Fibroblast of peridontal ligament (primary cell): Measurements from ENCODE around the gene MRPL14.

Source experiments
- DNase-seq: peaks from one replicate; pipeline ENCODE4 v3.0.0-alpha.2; 2010; ENCODE audit errors: extremely low read depth

MRPL14 gene

DNA sequence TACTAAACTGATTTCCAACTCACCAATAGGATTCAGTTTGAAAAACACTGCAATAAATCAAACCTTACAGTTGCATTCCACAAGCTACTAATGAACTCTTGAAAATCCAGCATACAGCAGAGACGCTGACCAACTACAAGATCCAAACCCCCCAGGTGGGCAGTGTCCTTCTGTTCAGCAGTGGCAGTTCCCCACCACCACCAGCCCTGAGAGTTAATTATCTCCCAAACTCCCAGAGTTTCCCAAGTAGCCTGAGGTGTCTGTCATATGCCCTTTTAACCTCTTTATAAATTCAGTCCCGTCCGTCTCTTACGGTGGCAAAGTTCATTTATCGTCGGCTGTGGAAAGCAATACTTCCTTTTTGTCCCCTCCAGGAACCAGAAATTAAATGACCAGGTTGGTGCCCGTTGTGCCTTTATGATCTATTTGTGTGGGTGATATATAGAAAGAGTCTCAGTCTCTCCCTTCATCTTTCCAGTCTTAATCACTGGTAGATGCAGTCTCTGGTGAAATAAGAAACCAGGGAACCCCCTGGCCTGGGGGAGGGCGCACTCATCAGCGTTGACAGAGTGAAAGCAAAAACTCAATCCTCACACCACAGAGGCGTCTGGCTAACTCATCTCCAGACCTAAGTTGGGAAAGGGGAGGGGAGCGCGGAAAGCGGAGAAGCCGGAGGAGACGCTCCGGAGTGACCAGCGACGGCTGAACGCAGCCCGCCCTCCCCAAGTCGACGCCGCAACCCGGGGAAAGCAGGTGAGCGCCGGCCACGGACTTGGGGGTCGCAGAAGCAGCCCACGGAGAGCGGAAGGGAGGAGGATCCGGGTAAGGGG, 717 bp downstream of the MRPL14 start:
- DNase-seq: peak; percentile 71

DNA sequence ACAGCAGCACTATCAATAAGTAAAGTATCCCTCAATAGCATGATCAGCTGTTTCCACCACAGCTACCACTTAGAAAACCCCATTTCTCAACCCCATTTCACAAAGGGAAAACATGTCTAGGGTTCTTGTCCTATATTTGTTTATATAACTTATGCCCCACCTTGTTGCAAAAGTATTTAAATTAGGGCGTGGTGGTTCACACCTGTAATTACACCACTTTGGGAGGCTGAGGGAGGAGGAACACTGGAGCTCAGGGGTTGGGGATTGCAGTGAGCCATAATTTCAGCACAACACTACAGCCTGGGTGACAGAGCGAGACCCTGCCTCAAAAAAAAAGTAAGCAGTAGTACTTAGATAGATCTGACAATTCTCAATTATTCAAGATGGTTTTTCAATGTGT, 3.7 kb downstream of the MRPL14 start:
- no peak for DNase-seq

DNA sequence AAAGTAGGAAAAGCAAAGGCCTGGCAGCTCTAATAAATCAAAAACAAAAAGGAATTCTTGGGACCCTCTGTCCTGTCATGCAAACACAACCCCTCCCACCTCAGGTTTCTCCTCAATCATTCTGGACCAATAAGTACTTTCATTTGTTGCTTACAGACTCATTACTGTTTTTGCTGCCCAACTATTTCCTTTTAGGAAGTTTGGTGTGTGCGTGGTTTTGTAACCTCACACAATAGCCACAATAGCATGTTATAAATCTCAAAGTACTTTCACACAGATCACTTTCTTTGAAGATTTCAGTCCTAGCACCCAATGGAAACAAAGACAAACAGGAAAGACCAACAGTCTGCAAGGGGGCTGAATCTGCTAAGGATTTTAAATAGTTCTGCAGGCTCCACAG, 4.5 kb downstream of the MRPL14 start:
- peak; percentile 37 for DNase-seq

DNA sequence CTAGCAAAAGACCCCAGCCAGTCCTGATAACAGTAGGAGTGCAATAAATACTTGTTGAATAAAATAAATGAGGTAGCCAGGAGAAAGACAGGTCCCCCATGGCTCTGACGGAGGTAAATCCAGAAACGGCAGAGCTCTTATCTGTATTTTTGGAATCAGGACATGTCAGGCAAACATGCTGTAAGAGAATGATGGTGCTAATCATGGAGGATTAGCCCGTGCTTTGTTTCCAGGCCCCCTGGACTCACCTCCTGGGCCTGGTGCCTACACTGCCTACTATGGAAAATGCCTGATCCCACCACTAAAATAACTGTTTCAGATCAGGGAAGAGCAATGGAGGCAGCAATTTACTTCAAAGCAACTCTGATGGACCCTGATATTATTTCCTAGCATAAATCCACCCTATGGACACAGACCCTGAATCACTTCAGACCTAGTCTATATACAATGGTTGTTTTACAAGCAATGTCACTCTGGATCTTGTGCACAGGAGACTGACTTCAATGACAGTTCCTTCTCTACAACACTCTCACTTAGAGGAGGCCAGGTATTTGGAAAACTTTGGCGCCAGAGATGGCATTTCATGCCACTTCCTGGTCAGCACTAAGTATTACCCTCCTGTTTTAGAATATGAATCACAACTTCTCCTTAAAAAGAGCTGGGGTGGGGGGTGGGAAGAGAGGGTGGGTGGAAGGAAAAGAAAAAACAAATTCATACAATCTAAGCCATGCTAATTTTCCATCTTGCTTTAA, 6.4 kb downstream of the MRPL14 start:
- no peak for DNase-seq

DNA sequence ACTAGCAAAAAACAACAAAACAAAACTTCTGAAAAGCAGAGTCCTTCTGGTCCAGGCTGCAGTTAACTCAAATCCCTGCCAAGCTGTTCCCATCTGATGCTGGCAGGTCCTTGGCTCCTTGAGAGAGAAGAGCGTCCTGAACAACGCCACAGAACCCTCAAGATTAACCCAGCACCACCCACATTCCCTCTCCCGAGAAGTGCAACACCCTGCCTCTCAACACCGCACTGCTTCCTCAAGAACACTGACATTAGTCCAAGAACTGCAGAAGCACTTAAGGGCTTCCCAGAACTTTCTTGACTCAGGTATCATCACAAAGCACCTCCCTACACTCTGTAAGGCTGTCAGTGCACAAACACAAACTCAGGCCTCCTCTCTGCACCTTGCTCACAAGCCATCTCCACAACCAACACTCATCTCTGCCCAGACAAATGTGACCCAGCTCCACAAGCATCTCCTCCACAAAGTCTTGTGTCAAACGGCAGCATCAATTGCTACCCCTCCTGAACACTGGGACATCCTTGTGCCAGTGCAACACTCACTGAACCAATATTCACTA, 7.5 kb downstream of the MRPL14 start:
- DNase-seq: no peak

DNA sequence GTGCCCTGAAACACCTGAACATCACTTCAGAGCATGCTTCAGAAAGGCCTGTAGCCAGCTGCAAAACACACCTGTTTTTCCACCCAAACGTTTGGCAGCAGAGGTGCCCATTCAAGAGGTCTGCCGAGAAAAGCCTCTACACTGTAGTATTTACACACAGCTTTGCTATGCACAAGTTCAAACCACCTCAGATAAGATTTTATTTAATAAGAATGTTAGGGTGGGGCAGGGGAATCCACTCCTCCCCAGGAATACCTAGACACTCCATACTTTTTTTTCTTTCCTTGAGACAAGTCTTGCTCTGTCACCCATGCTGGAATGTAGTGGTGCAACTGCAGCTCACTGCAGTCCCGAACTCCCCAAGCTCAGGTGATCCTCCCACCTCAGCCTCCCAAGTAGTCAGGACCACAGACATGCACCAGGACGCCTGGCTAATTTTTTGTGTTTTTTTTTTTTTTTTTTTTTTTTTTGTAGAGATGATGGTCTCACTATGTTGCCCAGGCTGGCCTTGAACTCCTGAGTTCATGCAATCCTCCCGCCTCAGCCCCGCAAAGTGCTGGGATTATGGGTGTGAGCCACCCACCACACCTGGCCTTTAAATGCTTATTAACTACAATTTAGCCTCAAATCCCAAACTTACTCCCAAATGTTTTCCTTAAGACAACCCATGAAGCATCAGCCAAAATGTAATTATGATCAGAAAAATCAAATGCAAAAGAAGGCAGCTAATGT, 9.7 kb downstream of the MRPL14 start:
- DNase-seq: no peak

DNA sequence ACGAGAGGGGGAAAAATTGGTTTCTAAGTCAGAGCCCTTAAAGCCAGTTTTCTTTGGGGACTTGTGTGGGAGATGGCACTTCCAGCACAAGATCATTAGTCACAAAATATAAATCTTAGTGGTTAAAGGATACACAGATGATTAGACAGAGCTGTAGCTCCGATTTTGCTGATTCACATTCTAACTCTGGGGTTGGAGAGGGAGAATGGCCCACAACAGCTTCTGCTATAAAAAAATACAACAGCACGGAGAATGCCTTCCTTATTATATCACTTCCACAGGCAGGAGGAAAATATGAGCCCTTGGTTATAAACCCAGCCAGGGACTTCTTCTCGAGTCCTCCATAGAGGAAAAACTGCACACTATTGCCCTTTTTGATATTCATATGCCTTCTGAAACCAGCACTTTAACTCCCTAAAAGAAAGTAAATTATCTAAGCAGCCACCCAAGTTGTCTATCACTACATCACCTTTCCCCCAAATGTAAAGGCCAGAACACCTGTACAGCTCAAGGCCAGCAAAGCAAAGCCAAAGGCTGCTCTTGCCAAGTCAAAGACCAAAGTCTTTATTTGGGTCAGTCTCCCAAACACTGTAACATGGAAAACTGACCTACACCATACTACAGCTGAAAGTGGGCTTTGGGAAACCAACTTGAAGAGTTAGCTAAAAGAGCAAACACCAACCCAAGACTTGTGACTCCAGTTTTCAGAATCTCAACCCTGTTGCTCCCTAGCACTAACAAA, 10.4 kb downstream of the MRPL14 start:
- DNase-seq: peak; percentile 89

DNA sequence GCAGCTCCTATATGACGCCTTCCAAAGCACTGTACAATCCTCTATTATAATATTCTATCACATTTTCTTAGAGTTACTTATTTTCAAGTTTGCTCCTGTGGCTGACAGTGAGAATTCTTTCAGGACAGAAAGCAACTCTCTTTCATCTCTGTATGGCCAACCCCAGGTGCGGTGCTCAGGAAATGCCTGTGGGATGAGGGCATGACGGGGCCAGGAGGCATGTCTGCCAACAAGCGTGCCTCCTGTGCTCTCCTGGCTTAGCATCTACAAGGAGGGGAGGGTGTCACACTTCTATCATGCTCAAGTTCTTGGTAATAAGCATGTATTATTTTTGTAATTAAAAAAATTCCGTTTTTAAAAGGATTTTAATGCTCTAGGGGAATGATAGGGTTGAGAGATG, 11.4 kb downstream of the MRPL14 start:
- DNase-seq: no peak

DNA sequence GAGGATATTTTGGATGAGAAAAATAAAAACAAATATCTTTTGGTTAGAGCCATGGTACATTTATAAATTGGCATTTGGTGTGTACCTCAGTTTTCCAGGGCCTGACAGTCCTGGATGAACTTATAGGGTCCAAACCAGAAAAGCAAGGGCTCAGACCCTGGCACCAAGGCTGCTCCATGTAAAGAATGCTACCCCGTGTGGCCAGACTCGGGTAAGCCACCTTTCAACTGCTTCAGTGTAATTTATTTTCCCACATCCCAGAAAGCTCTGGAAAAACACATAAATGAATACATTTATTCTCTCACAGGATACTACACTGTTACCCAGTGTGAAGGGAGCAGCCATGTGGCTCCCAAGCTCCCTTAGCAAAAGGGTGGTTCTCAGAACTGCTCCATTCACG, 13.8 kb downstream of the MRPL14 start:
- DNase-seq: no peak

DNA sequence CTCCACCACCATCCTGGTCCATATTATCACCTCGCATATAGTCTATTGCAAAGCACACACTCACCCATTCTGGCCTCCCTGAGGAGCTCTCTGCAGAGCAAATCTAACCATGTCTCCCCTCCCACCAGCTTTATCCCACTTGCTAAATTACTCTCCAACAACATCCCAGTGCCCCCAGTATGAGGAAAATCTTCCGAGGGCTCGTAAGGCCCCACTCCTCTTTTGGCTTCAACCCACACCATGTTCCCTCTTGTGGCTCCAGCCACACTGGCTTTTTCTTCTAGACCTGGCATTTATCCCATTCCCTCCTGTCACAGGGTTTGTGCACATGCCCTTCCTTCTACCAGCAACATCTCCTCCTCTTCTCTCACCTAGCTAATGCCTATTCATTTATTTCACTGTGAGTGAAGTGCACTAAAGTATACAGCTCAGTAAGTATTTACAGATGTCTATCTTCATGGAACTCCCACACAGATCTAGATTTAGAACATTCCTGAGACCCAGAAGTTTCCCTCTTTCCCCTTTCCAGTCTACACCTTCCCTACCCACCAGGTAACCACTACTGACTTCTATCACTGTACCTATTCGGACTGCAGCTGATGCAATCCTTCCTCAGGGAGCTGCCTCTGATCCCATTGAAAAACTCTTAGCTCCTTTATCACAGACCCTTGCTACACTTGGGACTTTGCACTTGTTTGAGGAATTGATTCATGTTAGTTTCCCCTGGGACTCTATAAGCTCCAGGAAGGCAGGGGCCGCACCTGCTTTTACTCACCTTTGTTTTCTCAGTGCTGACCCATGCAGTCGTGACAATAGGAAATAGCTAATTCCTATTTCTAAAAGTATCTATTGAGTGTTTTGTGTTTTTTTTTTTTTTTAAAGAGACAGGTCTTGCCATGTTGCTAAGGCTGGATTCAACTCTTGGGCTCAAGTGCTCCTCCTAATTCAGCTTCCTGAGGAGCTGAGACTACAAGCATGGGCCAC, 15.5 kb downstream of the MRPL14 start:
- DNase-seq: no peak

DNA sequence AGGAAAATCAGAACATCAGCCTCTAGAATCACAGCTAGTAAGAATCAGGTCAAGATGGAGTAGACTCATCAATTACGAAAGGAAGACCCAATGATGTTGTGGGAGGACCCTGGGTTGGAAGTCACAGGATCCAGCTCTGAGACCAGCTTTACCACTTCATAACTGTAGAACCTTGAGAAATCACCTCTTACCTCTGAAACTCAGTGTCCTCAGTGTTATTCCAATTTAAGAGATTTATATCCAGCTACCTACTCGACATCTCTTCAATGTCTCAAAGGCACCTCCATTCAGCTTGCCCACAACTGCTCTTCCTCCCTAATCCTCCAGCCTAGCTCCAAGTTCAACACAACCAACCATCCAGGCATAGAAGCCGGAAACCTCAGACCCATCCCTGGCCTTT, 16.3 kb downstream of the MRPL14 start:
- no peak for DNase-seq

DNA sequence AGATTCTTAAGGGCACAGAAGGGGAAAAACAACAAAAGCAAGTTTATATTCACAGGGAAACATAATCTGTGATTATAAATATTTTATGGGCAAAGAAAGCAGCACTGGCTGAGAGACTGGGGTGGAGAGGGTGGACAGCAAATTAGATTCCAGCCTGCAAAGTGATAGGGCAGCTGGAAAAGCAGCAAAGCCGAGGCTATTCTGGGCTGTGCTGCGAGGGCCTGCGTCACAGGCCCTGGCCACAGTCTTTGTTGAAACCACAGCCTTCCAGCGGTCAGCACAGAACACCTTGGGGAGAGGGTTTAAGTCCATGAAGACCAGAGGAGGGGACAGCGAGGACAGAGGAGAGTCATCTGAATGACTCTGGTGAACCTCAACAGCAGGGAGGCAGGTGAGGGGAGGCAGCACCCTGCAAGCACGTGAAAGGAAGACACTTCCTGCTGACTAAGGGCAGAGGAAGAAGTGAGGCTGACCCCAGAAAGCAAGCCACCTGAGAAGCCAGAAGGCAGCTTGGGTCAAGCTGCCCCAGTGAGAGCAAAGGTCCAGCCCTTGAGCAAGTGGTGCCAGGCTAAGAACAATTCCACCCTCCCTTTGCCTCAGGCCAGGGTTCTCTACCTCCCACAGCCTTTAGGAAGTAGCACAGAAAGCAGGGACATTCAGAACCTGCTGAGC, 17.1 kb downstream of the MRPL14 start:
- DNase-seq: no peak

DNA sequence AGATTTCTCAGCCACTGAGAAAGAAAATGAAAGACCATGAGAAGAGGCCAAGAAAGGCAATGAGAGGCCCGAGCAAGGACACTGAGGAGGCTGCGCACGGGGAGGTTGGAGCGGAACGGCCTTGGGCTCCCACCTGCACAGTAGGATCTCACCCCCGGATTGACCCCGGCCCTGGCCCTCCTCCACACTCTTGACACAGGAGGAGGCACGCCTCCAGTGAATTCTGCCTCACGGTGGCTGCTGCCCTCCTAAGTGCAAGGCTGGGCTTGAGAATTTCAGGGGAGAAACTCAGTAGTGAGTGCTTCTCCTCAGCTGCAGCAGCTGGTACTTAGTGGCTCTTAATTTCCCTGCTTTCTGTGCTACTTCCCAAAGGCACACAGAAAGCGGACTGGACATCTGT, 18.0 kb downstream of the MRPL14 start:
- no peak for DNase-seq

DNA sequence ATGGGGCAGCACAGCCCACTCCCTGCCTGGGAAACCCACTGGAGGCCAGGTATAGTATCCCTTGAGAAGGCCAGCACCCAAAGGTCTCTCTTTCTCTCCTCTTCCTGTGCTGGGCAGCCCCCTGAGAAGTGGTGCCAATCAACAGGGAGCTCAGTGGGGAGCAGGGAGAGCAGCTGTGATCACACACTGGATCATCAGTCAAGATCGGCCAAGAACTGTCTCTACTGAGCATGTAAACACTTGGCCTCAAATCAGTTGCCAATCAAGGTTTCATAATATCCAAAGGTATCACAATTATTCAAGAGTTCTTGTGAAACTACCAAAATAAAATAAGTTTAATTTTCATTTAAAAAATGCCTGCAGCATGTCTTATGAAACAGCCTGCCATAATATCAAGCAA, 18.8 kb downstream of the MRPL14 start:
- DNase-seq: no peak

DNA sequence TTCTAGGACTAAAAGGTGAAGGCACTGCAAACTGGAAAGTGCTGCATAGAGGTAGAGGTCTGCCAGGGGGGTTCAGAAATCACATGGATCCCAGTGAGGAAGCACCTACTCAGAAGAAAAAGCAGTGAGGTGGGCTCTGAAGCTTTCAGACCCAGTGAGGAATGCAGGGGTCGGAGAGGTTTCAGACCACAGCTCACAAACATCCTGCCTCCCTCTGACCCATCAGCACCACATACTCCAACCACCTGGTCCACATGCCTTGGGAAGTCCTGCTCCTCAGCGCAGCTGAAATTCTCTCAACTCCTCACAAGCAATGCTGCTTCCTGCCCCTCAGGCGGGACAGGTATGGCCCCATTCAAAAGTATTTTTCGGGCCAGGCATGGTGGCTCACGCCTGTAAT, 20.2 kb downstream of the MRPL14 start:
- DNase-seq: no peak

DNA sequence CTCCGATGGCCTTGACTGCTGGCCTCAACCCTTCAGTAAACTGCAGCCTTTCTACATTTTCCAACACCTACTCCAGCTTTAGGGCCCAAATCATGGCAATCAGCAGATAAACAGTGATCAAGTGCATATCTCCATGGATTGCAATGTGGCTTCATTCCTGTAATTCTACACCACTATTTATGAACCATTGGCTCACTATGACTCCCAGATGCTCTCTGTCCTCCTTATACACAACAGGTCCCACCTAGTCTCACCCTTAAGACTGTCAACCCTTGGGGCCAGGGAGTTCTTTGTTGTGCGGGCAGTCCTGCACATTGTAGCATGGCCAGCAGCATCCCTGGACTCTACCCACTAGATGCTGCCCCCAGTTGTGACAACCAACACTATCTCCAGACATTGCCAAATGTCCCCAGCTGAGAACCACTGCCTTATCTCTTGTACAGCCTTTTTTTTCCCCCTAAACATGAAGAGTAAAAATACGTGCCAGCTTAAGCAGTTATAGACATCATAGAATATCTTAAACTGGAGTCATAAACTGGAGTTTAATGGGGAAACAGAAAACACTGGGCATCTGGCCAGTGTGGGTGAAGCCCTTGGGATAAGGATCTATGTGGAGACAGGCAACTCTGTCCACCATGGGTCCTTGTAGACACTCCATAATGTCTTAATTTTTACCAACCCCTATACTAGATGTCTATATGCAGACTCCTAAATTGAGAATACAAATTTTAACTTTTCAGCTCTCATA, 21.1 kb downstream of the MRPL14 start:
- DNase-seq: peak; percentile 41

DNA sequence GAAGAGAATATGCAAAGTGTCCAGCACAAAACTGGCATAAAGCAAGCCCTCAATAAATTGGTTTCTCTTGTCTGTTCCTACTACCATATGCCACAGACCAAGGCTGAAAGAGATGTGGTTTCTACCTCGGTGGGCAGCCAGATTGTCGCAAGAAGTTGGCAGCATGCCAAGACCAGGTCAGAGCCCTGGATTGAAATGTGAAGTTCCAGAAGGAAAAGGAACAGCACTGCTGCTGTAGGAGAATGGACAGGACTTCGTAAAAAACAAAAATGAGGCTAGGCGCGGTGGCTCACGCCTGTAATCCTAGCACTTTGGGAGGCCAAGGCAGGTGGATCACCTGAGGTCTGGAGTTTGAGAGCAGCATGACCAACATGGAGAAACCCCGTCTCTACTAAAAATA, 22.1 kb downstream of the MRPL14 start:
- no peak for DNase-seq

DNA sequence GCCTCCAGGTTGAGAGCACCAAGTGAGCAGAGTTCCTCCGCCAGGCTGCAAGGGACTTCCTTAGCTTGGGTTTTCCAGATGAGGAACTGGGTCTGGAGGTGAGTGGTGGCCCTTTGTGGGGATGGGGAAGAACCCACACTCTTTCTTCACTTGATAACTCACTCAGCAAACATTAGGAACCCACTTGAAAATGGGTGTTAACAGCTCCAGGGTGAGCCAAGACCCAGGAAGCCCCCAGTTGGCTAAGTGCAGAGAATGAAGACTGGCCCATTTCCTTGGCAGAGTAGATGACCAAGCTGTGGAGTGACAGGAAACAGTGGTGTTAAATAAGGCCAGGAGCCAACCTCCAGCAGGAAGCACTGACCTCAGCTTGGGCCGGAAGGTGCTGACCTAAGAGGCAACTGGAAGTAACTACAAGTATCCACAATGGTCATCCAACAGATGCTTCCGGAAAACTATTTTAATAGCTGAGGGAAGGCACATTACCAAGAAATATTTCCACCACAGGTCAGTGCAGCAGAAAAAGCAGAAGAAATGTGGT, 22.7 kb downstream of the MRPL14 start:
- no peak for DNase-seq

DNA sequence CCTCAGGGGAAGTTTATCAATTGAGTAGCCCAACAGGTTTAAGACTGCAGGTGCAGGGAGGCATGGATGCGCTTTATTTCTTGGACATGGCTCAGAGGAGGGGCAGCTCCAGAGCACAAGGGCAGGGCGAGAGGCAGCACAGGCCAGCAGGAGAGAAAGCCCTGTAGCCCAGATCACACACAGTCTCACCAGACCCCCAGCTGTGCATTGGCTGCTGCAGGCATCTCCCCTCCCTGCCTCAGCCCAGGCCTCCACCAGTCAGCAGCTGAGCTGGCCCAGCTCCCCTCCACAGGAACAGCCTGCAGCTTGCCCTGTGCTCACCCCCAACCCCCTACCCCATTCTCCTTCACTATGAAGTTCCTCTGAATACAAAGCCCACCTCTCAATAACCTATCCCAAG, 24.7 kb downstream of the MRPL14 start:
- no peak for DNase-seq
